DMS53 treated with DMSO at 0.1 percent for 48 hours (cell line): ENCODE measurements around the gene SMAD1.
A peak's percentile ranks its signal among the peaks of the same experiment; 100 is the strongest.
"Not testable (repeated sequence)": the region's sequence is repeated elsewhere in the genome, so short reads cannot be mapped to it uniquely, and the experiment has no call there.

Experiments used
- DNase-seq: peaks from one replicate; lab custom pipeline; 2025; ENCODE audit not compliant: unreplicated experiment; lab: John Stamatoyannopoulos, UW

The SMAD1 gene

GRCh38 chr4:145525291-145525740 lies 43.7 kb downstream of the SMAD1 start:
- DNase-seq = no peak

GRCh38 chr4:145527773-145528172 lies 46.1 kb downstream of the SMAD1 start:
- DNase-seq = no peak

- no peak for DNase-seq
These were observed 46.9 kb downstream of the SMAD1 start for GRCh38 chr4:145528601-145529000.

GRCh38 chr4:145530189-145530588 lies 48.5 kb downstream of the SMAD1 start:
- DNase-seq = no peak

GRCh38 chr4:145530662-145531061 lies 49.0 kb downstream of the SMAD1 start:
- DNase-seq = no peak

GRCh38 chr4:145531223-145531622 lies 49.6 kb downstream of the SMAD1 start:
- no peak for DNase-seq

- DNase-seq = no peak
These were observed 50.2 kb downstream of the SMAD1 start for GRCh38 chr4:145531859-145532258.

GRCh38 chr4:145533001-145533400 lies 51.3 kb downstream of the SMAD1 start:
- DNase-seq = no peak

- DNase-seq = not testable (repeated sequence)
These were observed 51.8 kb downstream of the SMAD1 start for GRCh38 chr4:145533415-145533814.

GRCh38 chr4:145533961-145534360 lies 52.3 kb downstream of the SMAD1 start:
- DNase-seq = no peak

- no peak for DNase-seq
These were observed 53.5 kb downstream of the SMAD1 start for GRCh38 chr4:145535202-145535601.

GRCh38 chr4:145536044-145536443 lies 54.4 kb downstream of the SMAD1 start:
- no peak for DNase-seq

- no peak for DNase-seq
These were observed 56.9 kb downstream of the SMAD1 start for GRCh38 chr4:145538596-145538995.

GRCh38 chr4:145539671-145540070 lies 58.0 kb downstream of the SMAD1 start:
- no peak for DNase-seq

- no peak for DNase-seq
These were observed 58.6 kb downstream of the SMAD1 start for GRCh38 chr4:145540235-145540634.

- no peak for DNase-seq
These were observed 59.7 kb downstream of the SMAD1 start for GRCh38 chr4:145541346-145541745.

- DNase-seq = no peak
These were observed 63.4 kb downstream of the SMAD1 start for GRCh38 chr4:145545031-145545430.

GRCh38 chr4:145545538-145546174 lies 64.0 kb downstream of the SMAD1 start:
- DNase-seq = peak; percentile 65

- no peak for DNase-seq
These were observed 64.7 kb downstream of the SMAD1 start for GRCh38 chr4:145546175-145546915.

- no peak for DNase-seq
These were observed 70.0 kb downstream of the SMAD1 start for GRCh38 chr4:145551660-145552059.

- DNase-seq = no peak
These were observed 70.6 kb downstream of the SMAD1 start for GRCh38 chr4:145552181-145552822.

GRCh38 chr4:145553375-145553774 lies 71.7 kb downstream of the SMAD1 start:
- no peak for DNase-seq
